ENCODE data around the gene CCBE1.

DNA sequence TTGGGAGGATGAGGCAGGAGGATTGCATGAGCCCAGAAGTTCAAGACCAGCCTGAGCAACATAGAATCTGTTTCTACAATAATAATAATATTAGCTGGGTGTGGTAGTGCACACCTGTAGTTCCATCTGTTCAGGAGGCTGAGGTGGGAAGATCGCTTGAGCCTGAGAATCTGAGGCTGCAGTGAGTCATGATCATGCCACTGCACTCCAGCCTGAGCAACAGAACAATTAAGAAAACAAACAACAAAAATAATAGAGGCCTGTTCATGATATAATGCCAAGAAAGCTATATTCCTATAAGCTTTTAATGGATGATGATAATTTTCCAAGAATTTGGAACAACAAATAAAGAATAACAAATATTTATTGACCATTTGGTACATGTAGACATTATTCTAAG is 6.9 kb upstream of the CCBE1 start:
- TF ChIP-seq ZNF274 (IDR thresholded peaks at IDR 0.05; ENCODE audit: low read depth, low read length) (no peak), YY1 (IDR thresholded peaks at IDR 0.05; ENCODE audit: insufficient read depth, insufficient read length) (no peak), SUZ12 (IDR thresholded peaks at IDR 0.05; ENCODE audit: extremely low read depth, insufficient read depth, insufficient read length) (no peak)

Measured in NT2/D1 (cell line).